Myocyte (in vitro differentiated cells): ENCODE results near the gene UBLCP1. TPM values are rescaled to one million over a fixed set of nuclear protein-coding genes. Genes with fewer than 3 reads are reported as not detected.

Experiments used
- DNase-seq: peaks from one replicate; pipeline ENCODE4 v3.0.0-alpha.2; 2012; ENCODE audit warnings: low read depth
- total RNA-seq: library from RNA; depleted of rRNA; stranded (reverse); fragments of >200 nt; gene quantifications from 2 replicates; pipeline ENCODE4 v1.2.3, GENCODE V29; 2014

UBLCP1 gene
- total RNA-seq, 1 donor from 2014 or later: 28.6 TPM

- no peak for DNase-seq
Observed at GRCh38 chr5:159310511-159310910, 47.4 kb downstream of the UBLCP1 start.

- DNase-seq: no peak
Observed at GRCh38 chr5:159311063-159311462, 48.0 kb downstream of the UBLCP1 start.

GRCh38 chr5:159313197-159313596, 50.1 kb downstream of the UBLCP1 start:
- no peak for DNase-seq

- DNase-seq: peak; percentile 55
Observed at GRCh38 chr5:159316519-159317383, 53.7 kb downstream of the UBLCP1 start.

GRCh38 chr5:159317849-159318248, 54.8 kb downstream of the UBLCP1 start:
- no peak for DNase-seq

- no peak for DNase-seq
Observed at GRCh38 chr5:159318448-159318847, 55.4 kb downstream of the UBLCP1 start.

- peak; percentile 56 for DNase-seq
Observed at GRCh38 chr5:159319363-159319762, 56.3 kb downstream of the UBLCP1 start.

- no peak for DNase-seq
Observed at GRCh38 chr5:159319832-159320231, 56.7 kb downstream of the UBLCP1 start.

GRCh38 chr5:159322180-159322579, 59.1 kb downstream of the UBLCP1 start:
- DNase-seq: no peak

- peak; percentile 89 for DNase-seq
Observed at GRCh38 chr5:159324102-159324755, 61.1 kb downstream of the UBLCP1 start.

- DNase-seq: peak; percentile 26
Observed at GRCh38 chr5:159324986-159325385, 61.9 kb downstream of the UBLCP1 start.

GRCh38 chr5:159330131-159330800, 67.2 kb downstream of the UBLCP1 start, which contains the start of gene IL12B:
TSS of gene IL12B (minus strand) at chr5:159330487. CDS start at chr5:159326782, 3,705 bp downstream.
- peak; percentile 68 for DNase-seq

GRCh38 chr5:159331093-159331973, 68.2 kb downstream of the UBLCP1 start:
- DNase-seq: peak; percentile 21

- DNase-seq: no peak
Observed at GRCh38 chr5:159332800-159333544, 69.9 kb downstream of the UBLCP1 start.

- no peak for DNase-seq
Observed at GRCh38 chr5:159333545-159333925, 70.4 kb downstream of the UBLCP1 start.

Other genes with a start within 250 kb of the UBLCP1 start
- 4.9 and 5.5 TPM in 2 replicates for gene EBF1, start 163.4 kb upstream of the UBLCP1 start, total RNA-seq
- 20.3 and 24.2 TPM in 2 replicates for gene RNF145, start 53.7 kb upstream of the UBLCP1 start, total RNA-seq
- not detected in 2 replicates for gene IL12B, start 67.2 kb downstream of the UBLCP1 start, total RNA-seq